Measurements from ENCODE around the gene KRT222. TPM values are rescaled to one million over a fixed set of nuclear protein-coding genes. Genes with fewer than 3 reads are reported as not detected.
A peak's percentile ranks its signal among the peaks of the same experiment; 100 is the strongest.

KRT222 gene
- total and polyA plus RNA-seq, 2 of the 13 experiments (the other 11 are each of a cell fraction or from before 2014, with no cell fraction given): not detected

- Histone ChIP-seq H2AFZ (ENCODE audit: low read length) (no peak overlapping the region), H3K9ac (ENCODE audit: insufficient read depth, low read depth, low read length) (no peak overlapping the region), H3K4me2 (ENCODE audit: low read depth, low read length) (peak overlapping the region; percentile 54), H4K20me1 (ENCODE audit: insufficient read depth, low read length) (no peaks in the 10 kb centered on the region), H3K27me3 (ENCODE audit: control insufficient read depth in 1 of 2, insufficient read depth in 2 of 2, low read length in 2 of 2) (peaks cover 0 to 8% of the 10 kb centered on the region in 2 experiments; a peak in 3 of 5 replicates), H3K79me2 (ENCODE audit: insufficient read depth, low read length) (no peaks in the 10 kb centered on the region), H3K4me1 (ENCODE audit: insufficient read depth, low read length) (peaks cover 19% of the 10 kb centered on the region), H3K27ac (ENCODE audit: extremely low read length, insufficient read depth, low read length) (no peak overlapping the region), H3K9me3 (ENCODE audit: low read length) (no peaks in the 10 kb centered on the region), H3K36me3 (replicated peaks in 1 of 2; ENCODE audit: control insufficient read depth in 1 of 2, insufficient read depth in 2 of 2, low read length in 2 of 2) (no peaks in the 10 kb centered on the region), H3K4me3 (replicated peaks in 1 of 3; ENCODE audit: insufficient read depth in 1 of 3, low read depth in 2 of 3, low read length in 3 of 3) (0 out of 6 replicates have a peak overlapping the region, but pooled peaks of 1 of the 3 experiments have one; percentile 17)
- TF ChIP-seq HNF1A (IDR thresholded peaks at IDR 0.05; ENCODE audit: low read depth): 0 out of 2 replicates have a peak, but pooled peaks have one; percentile 44
- TF ChIP-seq HNF1A (CRISPR knock-in tag; IDR thresholded peaks at IDR 0.05; ENCODE audit: borderline replicate concordance): no peak; the same call in 1 of the 2 replicates
- TF ChIP-seq SPEN (CRISPR knock-in tag; IDR thresholded peaks at IDR 0.05; ENCODE audit: low read depth): no peak
- no TSS peak for BruUV-seq (replicated peaks)
- ChIA-PET CTCF (ENCODE audit: low intra/inter-chr PET ratio, low total read pairs) (no interaction called here), POLR2A (interaction anchor here (1.0 kb wide), 1 partner anchor 48 kb away, joined by 4 read pairs; the partner anchor contains the start of gene SMARCE1)
- intact Hi-C loops (cut with micrococcal nuclease; ENCODE audit: unreplicated experiment): no loop called here
- FAIRE-seq (peak; percentile 32), DNase-seq (ENCODE audit: low spot score) (no peak), ATAC-seq (peak; percentile 62)
- in situ Hi-C loops (cut with HindIII; ENCODE audit: extremely low pct_ligation_motif_present, low pct_unique_long_range_greater_than_20kb): no loop called here
- WGBS (ENCODE audit: low lambda C conversion rate): 19% methylated on average over 6 of the region's 6 CpGs
Measured at GRCh38 chr17:40695874-40696472, 31.0 kb upstream of the KRT222 start.

All from HepG2 (cell line).